ENCODE results near the gene ITK. TPM values are rescaled to one million over a fixed set of nuclear protein-coding genes. Genes with fewer than 3 reads are reported as not detected.

The ITK gene
- total and polyA plus RNA-seq, 2 donors (not counting 3 experiments of a cell fraction or from before 2014, with no cell fraction given): not detected

GRCh38 chr5:157172403-157172802 is 8.2 kb upstream of the ITK start:
- DNase-seq (ENCODE audit: low read depth, low spot score) (no peak), FAIRE-seq (no peak)
- no peak for TF ChIP-seq POLR2A (IDR thresholded peaks at IDR 0.05; ENCODE audit: low read depth, low read length)
- TF ChIP-seq FOS (IDR thresholded peaks at IDR 0.05; ENCODE audit: borderline replicate concordance, insufficient read depth, low read length): no peak
- TF ChIP-seq CTCF (IDR thresholded peaks at IDR 0.05; ENCODE audit: extremely low read depth in 1 of 2, insufficient read depth in 1 of 2, low read depth in 1 of 2, low read length in 2 of 2): no peak
- no peak for TF ChIP-seq JUN (IDR thresholded peaks at IDR 0.05; ENCODE audit: borderline replicate concordance, insufficient read depth, insufficient read length, low read depth)
- TF ChIP-seq EZH2 (IDR thresholded peaks at IDR 0.05; ENCODE audit: borderline replicate concordance, low read depth, low read length, severe bottlenecking): no peak
- TF ChIP-seq GATA2 (IDR thresholded peaks at IDR 0.05; ENCODE audit: insufficient read depth, insufficient read length, low read depth, low read length): no peak
- no peak for TF ChIP-seq MYC (IDR thresholded peaks at IDR 0.05; ENCODE audit: low read depth, low read length)
- no peak for TF ChIP-seq POLR2AphosphoS5 (IDR thresholded peaks at IDR 0.05; ENCODE audit: insufficient read depth, low read depth, low read length)
- TF ChIP-seq MAX (IDR thresholded peaks at IDR 0.05; ENCODE audit: insufficient read depth, insufficient read length): no peak
- Histone ChIP-seq H3K4me3 (replicated peaks in 1 of 3; ENCODE audit: insufficient read depth in 1 of 3, low read depth in 1 of 3, low read length in 3 of 3) (no peak overlapping the region), H3K36me3 (ENCODE audit: control insufficient read depth in 2 of 2, extremely low read depth in 1 of 2, insufficient read depth in 2 of 2, low read length in 2 of 2) (no peaks in the 10 kb centered on the region), H3K27me3 (ENCODE audit: control insufficient read depth in 2 of 2, insufficient read depth in 2 of 2, low read length in 2 of 2) (no peaks in the 10 kb centered on the region), H3K9me1 (replicated peaks; ENCODE audit: control insufficient read depth, extremely low read depth, insufficient read depth, low read length) (no peaks in the 10 kb centered on the region), H2AFZ (ENCODE audit: low read depth, low read length) (no peak overlapping the region), H3K79me2 (ENCODE audit: control insufficient read depth, insufficient read depth, low read length) (no peaks in the 10 kb centered on the region), H3K4me1 (ENCODE audit: control insufficient read depth, extremely low read depth, insufficient read depth, low read length) (no peaks in the 10 kb centered on the region), H3K9me3 (replicated peaks; ENCODE audit: control insufficient read depth, insufficient read depth, low read length) (no peaks in the 10 kb centered on the region), H3K27ac (ENCODE audit: insufficient read depth, low read depth, low read length) (no peak overlapping the region), H4K20me1 (replicated peaks; ENCODE audit: control insufficient read depth, extremely low read depth, insufficient read depth, low read length) (no peaks in the 10 kb centered on the region), H3K4me2 (ENCODE audit: insufficient read depth, low read length) (no peak overlapping the region), H3K9ac (replicated peaks; ENCODE audit: extremely low read depth, insufficient read depth, low read length) (no peak overlapping the region)
- dilution Hi-C loops (cut with MboI; ENCODE audit: extremely low pct_ligation_motif_present, low sequenced_read_pairs) (no loop called here), intact Hi-C loops (cut with micrococcal nuclease) (no loop called here)
- BruUV-seq (replicated peaks): no TSS peak
- POLR2A ChIA-PET: no interaction called here
- CTCF ChIA-PET: no interaction called here

Measured in endothelial cell of umbilical vein (primary cell).